HG03565 (cell line): Measurements from ENCODE around the gene EEIG2.
"Not testable (repeated sequence)": the region's sequence is repeated elsewhere in the genome, so short reads cannot be mapped to it uniquely, and the experiment has no call there.

ENCODE experiments used
- ATAC-seq: cut with Tn5 transposase; IDR thresholded peaks from one replicate; pipeline ENCODE4 v1.9.1; 2021; ENCODE audit warnings: mild to moderate bottlenecking, moderate library complexity; ENCODE audit not compliant: unreplicated experiment

Gene EEIG2

DNA sequence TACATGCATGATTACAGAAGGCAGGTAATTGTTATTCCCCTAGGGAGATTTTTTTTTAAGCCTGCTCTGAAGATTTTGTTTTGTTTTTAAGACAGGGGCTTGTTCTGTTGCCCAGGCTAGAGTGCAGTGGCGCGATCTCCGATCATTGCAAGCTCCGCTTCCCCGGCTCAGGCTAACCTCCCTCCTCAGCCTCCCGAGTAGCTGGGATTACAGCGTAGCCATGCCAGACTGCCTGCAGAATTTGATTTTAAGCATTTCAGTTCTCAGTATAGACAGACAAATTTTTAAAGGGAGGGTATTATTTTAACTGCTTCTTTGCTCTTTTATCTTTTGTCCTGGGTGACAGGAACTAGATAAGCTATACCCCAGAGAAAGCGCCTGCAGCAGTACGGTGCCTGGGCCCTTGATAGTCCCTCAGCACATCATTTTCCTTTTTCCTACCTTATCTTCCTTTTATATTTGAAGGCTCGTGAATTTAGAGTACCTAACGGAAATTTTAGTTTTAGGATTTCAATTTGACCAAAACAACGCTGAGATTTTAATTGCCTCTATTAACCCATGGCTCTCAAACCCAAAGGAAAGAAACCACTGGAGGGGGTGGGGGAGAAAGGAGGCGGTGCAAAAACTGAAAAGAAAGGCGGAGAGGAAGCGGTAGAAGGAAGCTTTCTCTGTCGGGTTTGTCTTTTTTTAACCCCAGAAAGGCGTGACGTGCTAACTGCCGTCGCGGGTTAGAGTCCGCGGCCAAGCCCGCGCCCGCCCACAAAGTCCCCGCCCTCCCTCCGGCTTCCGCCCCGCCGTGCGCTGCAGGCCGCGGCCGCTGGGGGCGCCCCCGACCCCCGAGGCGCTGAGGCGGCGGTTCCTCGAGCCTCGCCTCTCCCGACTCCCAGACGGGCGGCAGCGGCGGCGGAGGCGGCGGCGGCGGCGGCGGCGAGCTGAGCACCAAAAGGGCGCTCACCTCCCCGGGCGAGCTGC, at the start of gene EEIG2:
Gene EEIG2, plus strand, starts transcription at position 886 of the 972 bp plus-strand sequence. CDS start 329 bp downstream, outside the sequence.
- ATAC-seq = peak; percentile 68

DNA sequence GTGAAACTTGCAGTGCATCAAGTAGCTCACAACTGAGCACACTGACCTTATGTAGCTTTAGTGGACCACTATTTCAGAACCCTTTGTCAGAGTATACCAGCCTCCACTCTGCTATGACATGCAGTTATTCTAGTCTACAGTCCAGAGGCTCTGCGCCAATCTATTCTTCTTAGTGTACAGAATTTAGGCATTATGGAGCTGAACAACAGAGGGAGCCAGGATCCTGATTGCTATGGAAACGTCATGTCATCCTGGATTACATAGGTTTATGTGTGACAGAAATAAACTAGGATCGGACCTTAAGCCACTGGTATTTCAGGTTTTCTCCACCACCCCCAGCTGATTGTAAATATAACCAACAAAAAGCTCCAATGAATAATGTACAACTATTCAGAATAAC, 48.1 kb upstream of the EEIG2 start:
- no peak for ATAC-seq

DNA sequence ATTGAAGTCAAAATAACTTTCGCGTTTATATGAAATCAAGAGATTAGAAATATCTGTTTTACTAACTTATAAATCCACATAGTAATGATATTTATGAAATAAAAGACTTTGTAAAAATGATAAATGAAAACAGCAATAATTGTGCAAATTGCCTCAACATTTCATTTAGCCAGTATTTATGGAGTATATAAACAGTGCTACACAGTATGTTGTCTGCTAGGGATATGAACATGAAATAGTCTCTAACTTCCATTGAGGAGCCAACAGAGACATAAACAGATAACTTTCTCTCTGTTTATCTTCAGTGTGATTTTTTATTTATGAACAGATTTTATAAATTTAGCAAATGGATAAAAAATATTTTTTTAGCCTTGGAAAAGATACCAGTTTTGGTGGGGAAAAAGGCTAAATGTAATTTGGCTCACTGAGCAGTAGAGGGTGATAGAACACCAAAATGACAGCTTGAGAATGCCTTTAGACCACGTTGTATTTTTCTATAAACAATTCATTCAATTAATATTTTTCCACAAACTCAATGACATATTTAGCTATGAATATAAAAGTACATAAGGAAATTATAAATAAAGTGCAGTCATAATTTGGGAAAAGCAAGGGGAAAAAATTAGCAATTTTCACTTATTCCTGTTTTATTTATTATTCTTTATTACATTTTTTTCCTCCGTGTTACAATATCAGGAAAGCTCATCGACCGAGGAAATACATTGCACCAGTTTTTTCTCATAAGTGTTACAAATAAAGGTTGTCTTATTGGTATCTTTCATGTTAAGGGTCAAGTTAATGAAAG, 47.5 kb upstream of the EEIG2 start:
- ATAC-seq = peak; percentile 46

DNA sequence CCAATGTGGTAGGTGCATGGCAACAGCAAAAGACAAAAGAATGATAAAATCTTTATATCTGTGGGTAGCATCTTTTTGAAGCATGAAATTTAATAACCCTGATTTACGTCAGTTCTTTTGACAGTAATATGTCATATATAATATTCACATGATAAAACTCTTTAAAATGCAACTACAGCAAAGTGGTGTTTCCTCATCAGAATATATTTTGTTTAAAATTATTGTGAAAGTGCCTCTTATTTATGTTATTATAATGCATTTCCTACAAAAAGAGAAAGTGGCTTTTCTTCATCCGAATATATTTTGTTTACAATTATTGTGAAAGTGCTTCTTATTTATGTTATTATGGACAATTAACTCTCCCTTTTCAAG, 46.9 kb upstream of the EEIG2 start:
- no peak for ATAC-seq

DNA sequence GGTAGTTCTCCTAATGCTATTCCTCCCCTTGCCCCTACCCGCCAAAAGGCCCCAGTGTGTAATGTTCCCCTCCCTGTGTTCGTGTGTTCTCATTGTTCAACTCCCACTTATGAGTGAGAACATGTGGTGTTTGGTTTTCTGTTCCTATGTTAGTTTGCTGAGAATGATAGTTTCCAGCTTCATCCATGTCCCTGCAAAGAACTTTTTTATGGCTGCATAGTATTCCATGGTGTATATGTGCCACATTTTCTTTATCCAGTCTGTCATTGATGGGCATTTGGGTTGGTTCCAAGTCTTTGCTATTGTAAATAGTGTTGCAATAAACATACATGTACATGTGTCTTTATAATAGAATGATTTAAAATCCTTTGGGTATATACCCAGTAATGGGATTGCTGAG, 46.0 kb upstream of the EEIG2 start:
- ATAC-seq = not testable (repeated sequence)

DNA sequence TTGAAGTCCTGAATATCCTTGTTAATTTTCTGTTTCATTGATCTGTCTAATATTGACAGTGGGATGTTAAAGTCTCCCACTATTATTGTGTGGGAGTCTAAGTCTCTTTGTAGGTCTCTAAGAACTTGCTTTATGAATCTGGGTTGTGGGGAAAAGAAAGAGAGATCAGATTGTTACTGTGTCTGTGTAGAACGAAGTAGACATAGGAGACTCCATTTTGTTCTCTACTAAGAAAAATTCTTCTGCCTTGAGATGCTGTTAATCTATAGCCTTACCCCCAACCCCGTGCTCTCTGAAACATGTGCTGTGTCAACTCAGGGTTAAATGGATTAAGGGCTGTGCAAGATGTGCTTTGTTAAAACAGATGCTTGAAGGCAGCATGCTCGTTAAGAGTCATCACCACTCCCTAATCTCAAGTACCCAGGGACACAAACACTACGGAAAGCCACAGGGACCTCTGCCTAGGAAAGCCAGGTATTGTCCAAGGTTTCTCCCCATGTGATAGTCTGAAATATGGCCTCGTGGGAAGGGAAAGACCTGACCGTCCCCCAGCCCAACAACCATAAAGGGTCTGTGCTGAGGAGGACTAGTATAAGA, 42.5 kb upstream of the EEIG2 start:
- not testable (repeated sequence) for ATAC-seq

DNA sequence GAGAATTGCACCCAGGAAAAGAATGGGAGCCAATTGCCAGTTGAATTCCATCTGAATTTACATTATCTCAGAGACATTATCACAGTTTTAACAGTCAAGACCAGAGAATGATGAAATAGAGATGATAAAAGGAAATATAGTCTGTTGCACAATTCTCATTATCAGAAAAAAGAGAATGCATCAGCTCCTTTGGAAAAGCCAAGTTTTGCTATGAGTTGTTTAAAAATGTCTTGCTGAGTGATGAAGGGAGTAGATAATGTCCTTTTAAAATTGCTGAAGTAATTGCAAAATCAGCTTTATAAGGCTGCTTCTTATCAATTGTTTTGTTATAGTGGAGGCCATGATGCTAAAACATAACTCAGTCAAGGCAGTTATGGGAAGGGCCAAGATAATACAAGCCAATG, 37.9 kb upstream of the EEIG2 start:
- no peak for ATAC-seq

DNA sequence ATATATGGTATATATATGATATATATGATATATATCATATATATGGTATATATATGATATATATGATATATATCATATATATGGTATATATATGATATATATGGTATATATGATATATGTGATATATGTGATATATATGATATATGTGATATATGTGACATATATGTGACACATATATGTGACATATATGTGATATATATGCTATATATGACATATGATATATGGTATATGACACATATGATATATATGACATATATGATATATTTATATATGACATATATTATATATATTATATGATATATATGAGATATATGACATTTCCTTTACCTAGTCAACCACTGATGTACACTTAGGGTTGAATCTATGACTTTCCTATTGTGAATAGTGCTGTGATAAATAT, 36.1 kb upstream of the EEIG2 start:
- ATAC-seq = no peak

DNA sequence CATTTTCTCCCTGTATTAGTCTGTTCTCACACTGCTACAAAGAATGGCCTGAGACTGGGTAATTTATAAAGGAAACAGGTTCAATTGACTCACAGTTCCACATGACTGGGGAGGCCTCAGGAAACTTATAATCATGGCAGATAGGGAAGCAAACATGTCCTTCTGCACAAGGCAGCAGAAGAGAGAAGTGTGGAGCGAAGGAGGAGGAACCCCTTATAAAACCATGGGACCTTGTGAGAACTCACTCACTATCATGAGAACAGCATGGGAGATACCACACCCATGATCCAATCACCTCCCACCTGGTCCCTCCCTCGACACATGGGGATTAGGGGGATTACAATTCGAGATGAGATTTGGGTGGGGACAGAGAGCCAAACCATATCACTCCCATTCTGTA, 35.2 kb upstream of the EEIG2 start:
- ATAC-seq = no peak

DNA sequence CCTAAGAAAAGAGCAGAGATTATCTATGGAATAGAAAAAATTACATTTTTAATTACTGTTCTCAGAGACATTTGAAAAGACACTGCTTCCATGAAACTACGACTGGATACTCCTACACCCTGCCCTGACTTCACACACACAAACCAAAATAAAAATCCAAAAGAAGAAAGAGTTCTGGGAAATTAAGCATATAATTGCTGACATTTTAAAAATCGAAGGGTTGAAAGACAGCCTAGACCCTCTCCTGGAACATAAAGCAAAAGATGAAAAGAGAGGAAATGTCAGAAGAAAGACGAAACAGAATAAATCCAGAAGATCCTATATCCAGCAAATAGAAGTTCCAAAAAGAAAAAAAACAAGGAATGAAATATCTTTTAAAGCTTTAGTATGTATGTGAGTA, 32.8 kb upstream of the EEIG2 start:
- ATAC-seq = no peak

DNA sequence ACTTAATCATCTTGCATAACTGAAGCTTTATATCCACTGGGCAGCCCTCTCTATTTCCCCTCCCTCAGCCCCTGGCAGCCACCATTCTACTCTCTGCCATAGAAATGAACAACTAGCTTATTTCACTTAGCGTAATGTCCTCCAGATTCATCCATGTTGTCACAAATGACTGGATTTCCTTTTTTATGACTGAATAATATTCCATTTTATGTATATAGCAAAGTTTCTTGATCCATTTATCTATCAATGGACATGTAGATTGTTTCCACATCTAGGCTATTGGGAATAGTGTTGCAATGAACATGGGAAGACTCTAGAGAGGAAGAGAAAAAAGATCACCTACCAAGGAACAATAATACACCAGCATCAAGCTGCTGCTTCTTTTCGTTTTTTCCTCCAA, 32.1 kb upstream of the EEIG2 start:
- ATAC-seq = no peak

DNA sequence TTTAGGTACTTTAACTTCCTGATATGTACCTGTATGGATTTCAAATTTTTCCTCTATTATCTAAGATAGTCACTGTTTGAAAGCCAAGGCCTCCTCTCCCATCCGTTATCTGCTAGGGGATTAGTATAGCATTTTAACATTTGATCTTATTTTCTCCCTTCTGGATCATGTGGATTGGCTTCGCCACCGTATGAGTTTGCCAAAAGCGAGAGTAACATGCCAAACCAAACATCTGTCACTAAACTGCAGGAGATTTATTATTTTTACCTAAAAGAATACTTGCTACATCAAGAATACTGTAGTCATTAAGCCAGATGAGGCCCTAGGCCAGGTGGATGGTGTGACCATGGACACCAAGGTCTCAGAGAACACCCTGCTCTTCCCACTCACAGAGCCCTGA, 28.5 kb upstream of the EEIG2 start:
- no peak for ATAC-seq

DNA sequence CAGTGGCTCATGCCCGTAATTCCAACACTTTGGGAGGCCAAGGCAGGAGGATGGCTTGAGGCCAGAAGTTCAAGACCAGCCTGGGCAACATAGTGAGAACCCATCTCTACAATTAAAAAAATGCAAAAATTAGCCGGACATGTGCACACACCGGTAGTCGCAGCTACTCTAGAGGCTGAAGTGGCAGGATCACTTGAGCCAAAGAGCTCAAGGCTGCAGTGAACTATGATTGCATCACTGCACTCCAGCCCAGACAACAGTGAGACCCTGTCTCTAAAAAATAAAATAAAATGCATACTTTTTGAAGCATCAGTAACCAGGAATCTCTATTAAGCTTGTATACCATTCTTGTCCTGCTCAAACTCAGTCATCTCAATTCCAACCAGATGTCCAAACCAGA, 27.2 kb upstream of the EEIG2 start:
- no peak for ATAC-seq

DNA sequence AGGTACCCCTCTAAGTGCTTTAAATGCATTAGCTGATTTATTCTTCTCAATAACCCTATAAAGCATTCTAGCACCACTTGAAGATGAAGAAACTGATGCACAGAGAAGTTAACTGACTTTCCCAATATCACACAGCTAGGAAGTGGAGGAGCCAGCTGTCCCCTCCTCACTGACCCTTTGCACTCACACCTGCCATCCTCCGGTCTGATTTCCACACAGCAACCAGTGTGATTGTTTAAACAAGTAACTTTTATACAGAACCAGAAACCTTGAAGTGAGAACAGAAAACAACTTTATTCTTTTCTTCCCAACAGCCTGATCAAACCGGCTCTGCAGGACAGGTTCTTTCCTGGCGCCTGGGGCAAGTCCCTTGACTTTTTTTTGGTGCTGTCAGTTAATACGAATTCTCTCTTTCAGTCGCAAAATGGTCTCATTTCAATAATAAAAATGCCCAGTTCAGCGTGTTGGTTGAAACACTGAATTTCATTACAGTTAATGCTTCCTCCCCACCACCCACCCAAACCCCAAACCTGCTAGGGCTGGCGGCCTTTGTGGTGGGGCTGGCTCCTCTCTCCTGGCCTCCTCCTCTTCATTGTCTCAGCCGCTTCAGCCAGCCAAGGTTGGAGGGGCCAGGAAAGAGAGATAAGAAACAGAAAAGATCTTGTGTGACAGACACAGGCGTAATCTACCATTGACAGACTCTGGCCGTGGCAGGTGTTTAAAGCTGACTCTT, 26.4 kb upstream of the EEIG2 start:
- ATAC-seq = peak; percentile 37

DNA sequence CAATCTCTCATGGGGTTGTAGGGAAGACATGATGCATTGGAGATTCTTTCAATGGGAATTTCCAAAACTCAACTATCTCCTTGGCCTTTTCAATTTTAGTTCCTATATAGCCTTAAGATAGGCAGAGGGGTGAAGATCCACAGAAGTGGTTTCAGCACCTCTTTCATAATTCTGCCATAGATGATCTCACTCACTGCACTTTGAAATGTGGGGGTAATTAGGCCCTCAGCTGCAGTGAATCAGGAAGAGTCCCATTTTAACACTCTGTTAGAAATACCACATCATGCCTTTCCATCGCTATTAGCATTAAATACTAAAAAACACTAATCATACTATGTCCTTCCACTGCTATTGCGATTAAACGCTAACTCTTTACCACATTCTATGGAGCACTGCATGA, 25.1 kb upstream of the EEIG2 start:
- no peak for ATAC-seq

DNA sequence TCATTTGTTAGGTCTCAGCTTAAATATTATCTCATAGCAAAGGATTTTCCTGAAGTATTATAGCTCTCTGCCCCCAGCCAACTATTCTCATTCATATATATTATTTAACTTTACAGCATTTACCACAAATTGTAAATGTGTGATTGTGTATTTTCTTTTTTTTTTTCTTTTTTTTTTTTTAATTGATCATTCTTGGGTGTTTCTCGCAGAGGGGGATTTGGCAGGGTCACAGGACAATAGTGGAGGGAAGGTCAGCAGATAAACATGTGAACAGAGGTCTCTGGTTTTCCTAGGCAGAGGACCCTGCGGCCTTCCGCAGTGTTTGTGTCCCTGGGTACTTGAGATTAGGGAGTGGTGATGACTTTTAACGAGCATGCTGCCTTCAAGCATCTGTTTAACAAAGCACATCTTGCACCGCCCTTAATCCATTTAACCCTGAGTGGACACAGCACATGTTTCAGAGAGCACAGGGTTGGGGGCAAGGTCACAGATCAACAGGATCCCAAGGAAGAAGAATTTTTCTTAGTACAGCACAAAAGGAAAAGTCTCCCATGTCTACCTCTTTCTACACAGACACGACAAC, 24.5 kb upstream of the EEIG2 start:
- ATAC-seq = not testable (repeated sequence)

DNA sequence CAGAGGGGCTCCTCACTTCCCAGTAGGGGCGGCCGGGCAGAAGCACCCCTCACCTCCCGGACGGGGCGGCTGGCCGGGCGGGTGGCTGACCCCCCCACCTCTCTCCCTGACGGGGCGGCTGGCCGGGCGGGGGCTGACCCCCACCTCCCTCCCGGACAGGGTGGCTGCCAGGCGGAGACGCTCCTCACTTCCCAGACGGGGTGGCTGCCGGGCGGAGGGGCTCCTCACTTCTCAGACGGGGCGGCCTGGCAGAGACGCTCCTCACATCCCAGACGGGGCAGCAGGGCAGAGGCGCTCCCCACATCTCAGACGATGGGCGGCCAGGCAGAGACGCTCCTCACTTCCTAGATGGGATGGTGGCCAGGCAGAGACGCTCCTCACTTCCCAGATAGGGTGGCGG, 23.9 kb upstream of the EEIG2 start:
- ATAC-seq = not testable (repeated sequence)

DNA sequence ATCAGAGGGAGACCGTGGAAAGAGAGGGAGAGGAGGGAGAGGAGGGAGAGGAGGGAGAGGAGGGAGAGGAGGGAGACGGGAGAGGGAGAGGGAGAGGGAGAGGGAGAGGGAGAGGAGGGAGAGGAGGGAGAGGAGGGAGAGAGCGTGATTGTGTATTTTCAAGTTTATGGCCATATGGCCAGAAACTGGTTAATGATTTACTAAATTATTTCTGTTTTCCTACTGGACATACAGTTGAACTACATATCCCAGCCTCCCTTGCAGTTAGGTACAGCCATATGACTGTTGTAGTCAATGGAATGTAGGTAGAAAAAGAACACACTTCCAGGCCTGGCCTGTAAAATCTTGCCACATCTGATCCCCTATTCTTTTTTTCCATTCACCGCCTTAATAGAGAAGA, 23.1 kb upstream of the EEIG2 start:
- ATAC-seq = not testable (repeated sequence)

DNA sequence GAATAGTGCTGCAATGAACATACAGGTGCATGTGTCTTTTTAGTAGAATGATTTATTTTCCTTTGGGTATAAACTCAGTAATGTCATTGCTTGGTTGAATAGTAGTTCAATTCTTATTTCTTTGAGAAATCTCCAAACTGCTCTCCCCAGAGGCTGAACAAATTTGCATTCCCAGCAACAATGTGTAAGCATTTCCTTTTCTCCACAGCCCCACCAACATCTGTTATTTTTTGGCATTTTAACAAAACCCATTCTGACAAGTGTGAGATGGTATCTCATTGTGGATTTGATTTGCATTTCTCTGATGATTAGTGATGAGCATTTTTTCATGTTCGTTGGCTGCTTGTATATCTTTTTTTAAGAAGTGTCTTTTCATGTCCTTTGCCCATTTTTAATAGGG, 21.9 kb upstream of the EEIG2 start:
- no peak for ATAC-seq

DNA sequence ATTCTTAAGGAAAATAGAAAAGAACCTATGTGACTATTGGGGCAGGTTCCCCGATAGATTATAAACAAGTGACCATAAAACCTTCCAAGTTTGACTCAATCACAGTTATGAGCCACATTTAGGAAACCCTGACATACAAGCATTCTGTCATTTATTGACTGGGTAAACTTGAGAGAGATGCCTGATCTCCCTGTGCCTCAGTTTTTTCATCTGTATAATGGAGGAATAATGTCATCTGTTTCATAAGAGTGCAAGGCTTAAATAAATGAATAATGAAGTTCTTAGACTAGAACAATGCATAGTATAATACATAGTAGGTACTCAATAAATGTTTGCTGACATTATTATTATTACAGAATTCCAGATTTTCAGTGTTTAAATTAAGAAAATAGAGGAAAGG, 18.9 kb upstream of the EEIG2 start:
- ATAC-seq = no peak
